ENCODE measurements around the gene ZNF474. TPM values are rescaled to one million over a fixed set of nuclear protein-coding genes. Genes with fewer than 3 reads are reported as not detected.

Gene ZNF474
- total RNA-seq, 4 donors from 2014 or later = 0.16 TPM; not detected in 3

- Histone ChIP-seq H3K27ac (no peak overlapping the region), H3K4me1 (no peaks in the 10 kb centered on the region), H3K4me3 (no peak overlapping the region), H3K27me3 (no peaks in the 10 kb centered on the region), H3K9me3 (no peaks in the 10 kb centered on the region), H3K36me3 (no peaks in the 10 kb centered on the region)
- intact Hi-C loops (cut with DNase I; ENCODE audit: low total_unique reads) = no loop called here
- ATAC-seq = no peak
- in situ Hi-C loops (cut with MboI; ENCODE audit: low sequenced_read_pairs in 4 of 4) = no loop called here
- DNase-seq = no peak
- no peak for TF ChIP-seq CTCF (IDR thresholded peaks at IDR 0.05 in 4 of 5, conservative IDR thresholded peaks at IDR 0.05 in 1 of 5)
- no peak for TF ChIP-seq POLR2A (IDR thresholded peaks at IDR 0.05)
These were observed 17.3 kb upstream of the ZNF474 start for GRCh38 chr5:122112063-122112462.

GRCh38 chr5:122112733-122113558 lies 16.4 kb upstream of the ZNF474 start:
- ATAC-seq (no peak), DNase-seq (no peak)

GRCh38 chr5:122114501-122114900 lies 14.8 kb upstream of the ZNF474 start:
- no peaks in the 10 kb centered on the region for H3K9me3 ChIP-seq
- no peaks in the 10 kb centered on the region for H3K4me1 ChIP-seq
- H3K27ac ChIP-seq = no peak overlapping the region
- H3K36me3 ChIP-seq = no peaks in the 10 kb centered on the region
- in situ Hi-C loops (cut with MboI; ENCODE audit: low sequenced_read_pairs in 4 of 4) (no loop called here), intact Hi-C loops (cut with DNase I; ENCODE audit: low total_unique reads) (no loop called here)
- DNase-seq (no peak), ATAC-seq (no peak)
- no peak overlapping the region for H3K4me3 ChIP-seq
- TF ChIP-seq POLR2A (IDR thresholded peaks at IDR 0.05) (no peak), CTCF (IDR thresholded peaks at IDR 0.05 in 4 of 5, conservative IDR thresholded peaks at IDR 0.05 in 1 of 5) (no peak)
- H3K27me3 ChIP-seq = no peaks in the 10 kb centered on the region

More at GRCh38 chr5:122112733-122113558, 16.4 kb upstream of the ZNF474 start:
- TF ChIP-seq CTCF (IDR thresholded peaks at IDR 0.05 in 4 of 5, conservative IDR thresholded peaks at IDR 0.05 in 1 of 5) (no peak), POLR2A (IDR thresholded peaks at IDR 0.05) (no peak)
- in situ Hi-C loops (cut with MboI; ENCODE audit: low sequenced_read_pairs in 4 of 4) = no loop called here
- no peaks in the 10 kb centered on the region for H3K4me1 ChIP-seq
- H3K27ac ChIP-seq = no peak overlapping the region
- H3K27me3 ChIP-seq = no peaks in the 10 kb centered on the region
- H3K36me3 ChIP-seq = no peaks in the 10 kb centered on the region
- intact Hi-C loops (cut with DNase I; ENCODE audit: low total_unique reads) = no loop called here
- no peaks in the 10 kb centered on the region for H3K9me3 ChIP-seq
- no peak overlapping the region for H3K4me3 ChIP-seq

GRCh38 chr5:122118356-122118948 lies 10.9 kb upstream of the ZNF474 start:
- no peaks in the 10 kb centered on the region for H3K4me1 ChIP-seq
- intact Hi-C loops (cut with DNase I; ENCODE audit: low total_unique reads) = no loop called here
- no peak for TF ChIP-seq POLR2A (IDR thresholded peaks at IDR 0.05)
- TF ChIP-seq CTCF (IDR thresholded peaks at IDR 0.05 in 4 of 5, conservative IDR thresholded peaks at IDR 0.05 in 1 of 5) = no peak
- H3K27ac ChIP-seq = no peak overlapping the region
- no peaks in the 10 kb centered on the region for H3K36me3 ChIP-seq
- no peaks in the 10 kb centered on the region for H3K27me3 ChIP-seq
- H3K9me3 ChIP-seq = no peaks in the 10 kb centered on the region
- ATAC-seq (no peak), DNase-seq (no peak)
- in situ Hi-C loops (cut with MboI; ENCODE audit: low sequenced_read_pairs in 4 of 4) = no loop called here
- H3K4me3 ChIP-seq = no peak overlapping the region
